HEK293T (cell line): ENCODE data around the gene MDH2.
"Not testable (repeated sequence)": the region's sequence is repeated elsewhere in the genome, so short reads cannot be mapped to it uniquely, and the experiment has no call there.

ENCODE experiments used
- CTCF ChIA-PET: fragments of 350-600 bp; formaldehyde crosslinking; extraction: SDS; loops from one replicate; lab custom pipeline; 2021; ENCODE audit warnings: antibody characterized with exemption, inconsistent platforms; lab: Yijun Ruan, JAX
- POLR2A ChIA-PET: fragments of 350-600 bp; formaldehyde crosslinking; extraction: SDS; loops from one replicate; lab custom pipeline; 2020; ENCODE audit warnings: antibody characterized with exemption, inconsistent platforms; lab: Yijun Ruan, JAX
- DNase-seq: peaks from one replicate; pipeline ENCODE4 v3.0.0; 2012; ENCODE audit warnings: mixed read lengths; ENCODE audit errors: extremely low spot score
- ARNT ChIP-seq: fragments of 450-650 bp; IDR thresholded peaks from 2 replicates; pipeline ENCODE4 v1.6.1; 2017; ENCODE audit warnings: mild to moderate bottlenecking
- BHLHE40 ChIP-seq: fragments of 450-650 bp; IDR thresholded peaks from 2 replicates; pipeline ENCODE4 v1.6.1; 2016; ENCODE audit warnings: mild to moderate bottlenecking, moderate library complexity, borderline replicate concordance
- CTBP1 ChIP-seq: fragments of 450-650 bp; IDR thresholded peaks from 2 replicates; pipeline ENCODE4 v1.6.1; 2016; ENCODE audit warnings: borderline replicate concordance
- ELF4 ChIP-seq: fragments of 450-650 bp; IDR thresholded peaks from 2 replicates; pipeline ENCODE4 v1.6.1; 2017; ENCODE audit warnings: antibody characterized with exemption
- FOXA1 ChIP-seq: fragments of 450-650 bp; IDR thresholded peaks from 2 replicates; pipeline ENCODE4 v1.6.1; 2016; ENCODE audit warnings: mild to moderate bottlenecking
- FOXK2 ChIP-seq: fragments of 450-650 bp; IDR thresholded peaks from 2 replicates; pipeline ENCODE4 v1.6.1; 2016; ENCODE audit warnings: mild to moderate bottlenecking
- FOXM1 ChIP-seq: fragments of 450-650 bp; IDR thresholded peaks from 2 replicates; pipeline ENCODE4 v1.6.1; 2017; ENCODE audit warnings: mild to moderate bottlenecking, borderline replicate concordance
- HDGF ChIP-seq: fragments of 450-650 bp; IDR thresholded peaks from 2 replicates; pipeline ENCODE4 v1.6.1; 2017; ENCODE audit warnings: antibody characterized with exemption, borderline replicate concordance
- L3MBTL2 ChIP-seq: fragments of 450-650 bp; conservative IDR thresholded peaks from 2 replicates; pipeline ENCODE4 v1.6.1; 2016; ENCODE audit warnings: mild to moderate bottlenecking
- LEF1 ChIP-seq: fragments of 450-650 bp; IDR thresholded peaks from 2 replicates; pipeline ENCODE4 v1.6.1; 2017; ENCODE audit warnings: mild to moderate bottlenecking, borderline replicate concordance
- NFRKB ChIP-seq: fragments of 450-650 bp; IDR thresholded peaks from 2 replicates; pipeline ENCODE4 v1.6.1; 2016; ENCODE audit warnings: mild to moderate bottlenecking, moderate library complexity
- PKNOX1 ChIP-seq: fragments of 450-650 bp; IDR thresholded peaks from 2 replicates; pipeline ENCODE4 v1.6.1; 2016
- SP1 ChIP-seq: fragments of 450-650 bp; IDR thresholded peaks from 2 replicates; pipeline ENCODE4 v1.6.1; 2017
- SUZ12 ChIP-seq: fragments of 450-650 bp; IDR thresholded peaks from 2 replicates; pipeline ENCODE4 v1.6.1; 2016; ENCODE audit warnings: mild to moderate bottlenecking
- TARDBP ChIP-seq: fragments of 450-650 bp; IDR thresholded peaks from 2 replicates; pipeline ENCODE4 v1.6.1; 2016
- ZNF384 ChIP-seq: fragments of 450-650 bp; IDR thresholded peaks from 2 replicates; pipeline ENCODE4 v1.6.1; 2016

The MDH2 gene

DNA sequence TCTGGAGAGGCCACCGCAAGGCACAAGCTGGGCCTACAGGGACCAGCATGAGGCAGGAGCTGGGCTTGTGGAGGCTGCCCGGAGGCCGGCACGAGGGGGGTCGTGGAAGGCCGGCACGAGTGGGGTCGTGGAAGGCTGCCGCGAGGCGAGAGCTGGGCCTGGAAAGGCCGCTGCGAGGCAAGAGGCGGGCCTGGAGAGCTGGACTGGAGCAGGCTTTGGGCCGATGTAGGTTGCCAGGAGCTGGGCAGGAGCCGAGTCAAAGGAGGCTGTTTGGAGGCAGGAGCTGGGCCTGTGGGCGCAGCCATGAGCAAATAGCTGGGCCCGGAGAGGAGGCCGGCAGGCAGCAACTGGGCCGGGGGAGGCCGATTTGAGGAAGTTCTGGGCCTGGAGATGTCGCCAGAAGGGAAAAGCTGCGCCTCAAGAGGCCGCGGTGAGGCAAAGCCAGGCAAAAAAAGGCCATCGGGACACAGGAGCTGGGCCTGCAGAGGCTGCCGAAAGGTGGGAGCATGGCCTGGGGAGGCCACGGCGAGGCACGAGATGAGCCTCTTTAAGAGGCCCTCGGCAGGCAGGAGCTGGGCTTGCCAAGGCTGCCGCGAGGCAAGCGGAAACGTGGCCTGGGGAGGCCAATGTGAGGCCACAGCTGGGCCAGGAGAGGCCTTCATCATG is 26.5 kb downstream of the MDH2 start:
- ChIA-PET POLR2A (no interaction called here), CTCF (no interaction called here)
- DNase-seq = no peak
- TF ChIP-seq HDGF (no peak), SUZ12 (no peak), LEF1 (no peak), NFRKB (no peak), CTBP1 (no peak), ARNT (no peak), FOXM1 (no peak), PKNOX1 (no peak), BHLHE40 (no peak), ZNF384 (no peak), TARDBP (no peak), FOXA1 (no peak), SP1 (no peak), L3MBTL2 (no peak), ELF4 (no peak), FOXK2 (no peak)

DNA sequence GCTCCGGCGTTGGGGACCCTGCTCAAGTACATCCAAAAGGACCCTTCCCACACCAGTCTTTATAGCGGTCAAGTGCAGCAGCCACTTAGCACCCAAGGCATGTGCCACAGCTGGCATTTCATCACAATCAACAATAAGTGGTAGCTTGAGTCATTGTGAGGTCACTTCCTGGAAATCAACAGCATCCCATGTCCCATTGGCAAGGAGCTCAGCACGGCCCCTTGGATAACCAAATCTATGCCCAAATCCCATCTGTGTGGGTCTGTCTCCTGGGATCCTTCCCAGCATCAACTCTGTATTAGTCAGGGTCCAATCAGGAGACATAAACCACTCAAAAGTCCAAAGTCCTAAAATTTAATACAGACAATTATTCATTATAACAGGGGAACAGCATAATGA is 27.1 kb downstream of the MDH2 start:
- no peak for DNase-seq
- POLR2A ChIA-PET = no interaction called here
- TF ChIP-seq ZNF384 (no peak), ELF4 (no peak), L3MBTL2 (no peak), TARDBP (no peak), FOXM1 (no peak), FOXK2 (no peak), PKNOX1 (no peak), NFRKB (no peak), LEF1 (no peak), SUZ12 (no peak), ARNT (no peak), FOXA1 (no peak), SP1 (no peak), HDGF (no peak), BHLHE40 (no peak), CTBP1 (no peak)
- CTCF ChIA-PET = no interaction called here

GRCh38 chr7:76076995-76077394 is 29.1 kb downstream of the MDH2 start:
- no peak for TF ChIP-seq SUZ12
- TF ChIP-seq BHLHE40 = no peak
- no peak for TF ChIP-seq HDGF
- TF ChIP-seq ZNF384 = no peak
- TF ChIP-seq PKNOX1 = no peak
- TF ChIP-seq SP1 = no peak
- no peak for TF ChIP-seq NFRKB
- TF ChIP-seq FOXA1 = no peak
- no peak for TF ChIP-seq L3MBTL2
- no peak for TF ChIP-seq ARNT
- no peak for TF ChIP-seq TARDBP
- no peak for TF ChIP-seq LEF1
- no peak for TF ChIP-seq ELF4
- no peak for TF ChIP-seq FOXM1
- TF ChIP-seq FOXK2 = no peak
- TF ChIP-seq CTBP1 = no peak
- POLR2A ChIA-PET = no interaction called here

GRCh38 chr7:76077435-76077834 is 29.5 kb downstream of the MDH2 start:
- ChIA-PET POLR2A (no interaction called here), CTCF (no interaction called here)
- DNase-seq = no peak
- TF ChIP-seq ELF4 (no peak), NFRKB (no peak), FOXK2 (no peak), HDGF (no peak), SUZ12 (no peak), FOXM1 (no peak), LEF1 (no peak), PKNOX1 (no peak), CTBP1 (no peak), FOXA1 (no peak)

More at GRCh38 chr7:76076995-76077394, 29.1 kb downstream of the MDH2 start:
- DNase-seq = no peak
- CTCF ChIA-PET = no interaction called here

- ChIA-PET CTCF (no interaction called here), POLR2A (no interaction called here)
- TF ChIP-seq HDGF = no peak
- TF ChIP-seq PKNOX1 = no peak
- TF ChIP-seq BHLHE40 = no peak
- TF ChIP-seq FOXM1 = no peak
- no peak for TF ChIP-seq SUZ12
- TF ChIP-seq TARDBP = no peak
- DNase-seq = no peak
Observed at GRCh38 chr7:76080204-76080603, 32.3 kb downstream of the MDH2 start.

- CTCF ChIA-PET, POLR2A ChIA-PET: not testable (repeated sequence)
Observed at GRCh38 chr7:76084115-76084514, 36.2 kb downstream of the MDH2 start.

More at GRCh38 chr7:76084115-76084514, 36.2 kb downstream of the MDH2 start:
- DNase-seq = not testable (repeated sequence)
